ENCODE results near the gene ATXN7. TPM values are rescaled to one million over a fixed set of nuclear protein-coding genes. Genes with fewer than 3 reads are reported as not detected.
A peak's percentile ranks its signal among the peaks of the same experiment; 100 is the strongest.

ATXN7 gene
- total RNA-seq, 1 experiment from 2014 or later, result 3.6 TPM

GRCh38 chr3:63936925-63937324 is 73.3 kb downstream of the ATXN7 start:
- peaks cover 22% of the 10 kb centered on the region for H4K20me1 ChIP-seq (ENCODE audit: low read length)

GRCh38 chr3:63937661-63938651 is 74.3 kb downstream of the ATXN7 start:
- H3K4me1 ChIP-seq (ENCODE audit: insufficient read depth, low read length), result peaks cover 43% of the 10 kb centered on the region
- TF ChIP-seq EZH2phosphoT487 (IDR thresholded peaks at IDR 0.05; ENCODE audit: borderline replicate concordance, low read length), result no peak
- TF ChIP-seq, protein P1, sequence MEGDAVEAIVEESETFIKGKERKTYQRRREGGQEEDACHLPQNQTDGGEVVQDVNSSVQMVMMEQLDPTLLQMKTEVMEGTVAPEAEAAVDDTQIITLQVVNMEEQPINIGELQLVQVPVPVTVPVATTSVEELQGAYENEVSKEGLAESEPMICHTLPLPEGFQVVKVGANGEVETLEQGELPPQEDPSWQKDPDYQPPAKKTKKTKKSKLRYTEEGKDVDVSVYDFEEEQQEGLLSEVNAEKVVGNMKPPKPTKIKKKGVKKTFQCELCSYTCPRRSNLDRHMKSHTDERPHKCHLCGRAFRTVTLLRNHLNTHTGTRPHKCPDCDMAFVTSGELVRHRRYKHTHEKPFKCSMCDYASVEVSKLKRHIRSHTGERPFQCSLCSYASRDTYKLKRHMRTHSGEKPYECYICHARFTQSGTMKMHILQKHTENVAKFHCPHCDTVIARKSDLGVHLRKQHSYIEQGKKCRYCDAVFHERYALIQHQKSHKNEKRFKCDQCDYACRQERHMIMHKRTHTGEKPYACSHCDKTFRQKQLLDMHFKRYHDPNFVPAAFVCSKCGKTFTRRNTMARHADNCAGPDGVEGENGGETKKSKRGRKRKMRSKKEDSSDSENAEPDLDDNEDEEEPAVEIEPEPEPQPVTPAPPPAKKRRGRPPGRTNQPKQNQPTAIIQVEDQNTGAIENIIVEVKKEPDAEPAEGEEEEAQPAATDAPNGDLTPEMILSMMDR (conservative IDR thresholded peaks at IDR 0.05; ENCODE audit: low read depth, low read length), result no peak
- no peak for TF ChIP-seq EZH2 (IDR thresholded peaks at IDR 0.05; ENCODE audit: low read length, unreplicated experiment)
- intact Hi-C loops (cut with micrococcal nuclease), result no loop called here
- peak; percentile 50 for ATAC-seq
- H3K9ac ChIP-seq (ENCODE audit: low read length), result no peak overlapping the region
- no peaks in the 10 kb centered on the region for H3F3A ChIP-seq (ENCODE audit: low read length, unreplicated experiment)
- CTCF ChIA-PET, result no interaction called here
- no peaks in the 10 kb centered on the region for H3K27me3 ChIP-seq (ENCODE audit: low read length)
- POLR2A ChIA-PET (ENCODE audit: unreplicated experiment), result interaction anchor here (0.6 kb wide), 1 partner anchor 10 kb away, joined by 5 read pairs; no protein-coding TSS in a partner anchor
- no TSS peak for BruUV-seq (replicated peaks)
- H3K4me2 ChIP-seq (ENCODE audit: low read length), result peak overlapping the region; percentile 64
- H3K27ac ChIP-seq (ENCODE audit: low read length), result peak overlapping the region; percentile 74
- no peak overlapping the region for H3K4me3 ChIP-seq (ENCODE audit: low read length)
- DNase-seq, result peak; percentile 63
- no peak overlapping the region for H2AFZ ChIP-seq (ENCODE audit: low read length)
- H4K20me1 ChIP-seq (ENCODE audit: low read length), result peaks cover 22% of the 10 kb centered on the region
- peaks cover 70% of the 10 kb centered on the region for H3K79me2 ChIP-seq (ENCODE audit: low read length)
- H3K36me3 ChIP-seq (ENCODE audit: low read depth, low read length), result no peaks in the 10 kb centered on the region
- H3K9me2 ChIP-seq (replicated peaks; ENCODE audit: low read length), result no peaks in the 10 kb centered on the region
- no peaks in the 10 kb centered on the region for H3K9me3 ChIP-seq (ENCODE audit: low read length)

More at GRCh38 chr3:63936925-63937324, 73.3 kb downstream of the ATXN7 start:
- no peak for DNase-seq
- intact Hi-C loops (cut with micrococcal nuclease), result no loop called here
- ATAC-seq, result no peak
- ChIA-PET POLR2A (ENCODE audit: unreplicated experiment) (no interaction called here), CTCF (interaction anchor here (0.7 kb wide), 1 partner anchor 24 kb away, joined by 3 read pairs; no protein-coding TSS in a partner anchor)
- H3K27me3 ChIP-seq (ENCODE audit: low read length), result no peaks in the 10 kb centered on the region
- no peak overlapping the region; the same call in 1 of the 2 replicates for H3K4me2 ChIP-seq (ENCODE audit: low read length)
- H3F3A ChIP-seq (ENCODE audit: low read length, unreplicated experiment), result no peaks in the 10 kb centered on the region
- peaks cover 67% of the 10 kb centered on the region for H3K79me2 ChIP-seq (ENCODE audit: low read length)
- TF ChIP-seq, protein P1 (conservative IDR thresholded peaks at IDR 0.05; ENCODE audit: low read depth, low read length), result no peak
- TF ChIP-seq EZH2 (IDR thresholded peaks at IDR 0.05; ENCODE audit: low read length, unreplicated experiment) (no peak), EZH2phosphoT487 (IDR thresholded peaks at IDR 0.05; ENCODE audit: borderline replicate concordance, low read length) (no peak)
- H3K27ac ChIP-seq (ENCODE audit: low read length), result peak overlapping the region; percentile 74
- BruUV-seq (replicated peaks), result no TSS peak
- no peak overlapping the region for H2AFZ ChIP-seq (ENCODE audit: low read length)
- H3K36me3 ChIP-seq (ENCODE audit: low read depth, low read length), result no peaks in the 10 kb centered on the region
- no peaks in the 10 kb centered on the region for H3K9me2 ChIP-seq (replicated peaks; ENCODE audit: low read length)
- no peaks in the 10 kb centered on the region for H3K9me3 ChIP-seq (ENCODE audit: low read length)
- H3K9ac ChIP-seq (ENCODE audit: low read length), result peak overlapping the region; percentile 12; the same call in 1 of the 2 replicates
- H3K4me3 ChIP-seq (ENCODE audit: low read length), result no peak overlapping the region
- peaks cover 43% of the 10 kb centered on the region for H3K4me1 ChIP-seq (ENCODE audit: insufficient read depth, low read length)
